SU-DHL-6 (cell line): ENCODE results near the gene TH.

Source experiments
- CTCF ChIP-seq: fragments of 200-600 bp; sonication (generic); IDR thresholded peaks from one replicate; pipeline ENCODE4 v1.5.1; 2017; ENCODE audit warnings: antibody characterized with exemption, mild to moderate bottlenecking, low read length, moderate library complexity; ENCODE audit not compliant: insufficient read depth, poor library complexity, severe bottlenecking
- EZH2phosphoT487 ChIP-seq: fragments of 200-600 bp; sonication (generic), shearing (Covaris generic); conservative IDR thresholded peaks from 2 replicates; pipeline ENCODE4 v1.6.1; 2018; ENCODE audit warnings: mild to moderate bottlenecking, antibody characterized with exemption, low read length, moderate library complexity, mixed read lengths

DNA sequence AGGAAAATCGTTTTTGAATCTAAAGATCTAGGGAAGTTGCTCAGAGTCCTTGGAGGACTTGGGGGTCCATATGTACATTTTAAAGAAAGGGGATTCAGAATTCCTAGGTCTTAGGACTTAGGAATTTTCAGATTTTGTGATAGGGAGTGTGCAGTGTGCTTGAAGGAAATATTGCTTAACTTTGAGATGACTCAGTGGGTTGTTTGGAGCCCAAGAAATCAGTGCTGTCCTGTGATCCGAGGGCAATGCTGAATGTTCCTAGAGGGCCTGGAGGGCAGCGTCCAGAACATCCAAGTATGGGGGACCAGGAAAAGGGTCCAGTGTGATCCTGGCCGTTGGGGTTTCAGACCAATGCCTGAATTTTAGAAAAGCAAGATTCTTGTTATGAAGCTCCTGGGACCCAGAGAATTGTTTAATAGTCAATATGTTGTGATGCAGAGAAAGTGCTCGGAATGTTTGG is 29.3 kb downstream of the TH start:
- TF ChIP-seq CTCF (no peak), EZH2phosphoT487 (no peak)
